ENCODE data around the gene OLFML2A.

OLFML2A gene

DNA sequence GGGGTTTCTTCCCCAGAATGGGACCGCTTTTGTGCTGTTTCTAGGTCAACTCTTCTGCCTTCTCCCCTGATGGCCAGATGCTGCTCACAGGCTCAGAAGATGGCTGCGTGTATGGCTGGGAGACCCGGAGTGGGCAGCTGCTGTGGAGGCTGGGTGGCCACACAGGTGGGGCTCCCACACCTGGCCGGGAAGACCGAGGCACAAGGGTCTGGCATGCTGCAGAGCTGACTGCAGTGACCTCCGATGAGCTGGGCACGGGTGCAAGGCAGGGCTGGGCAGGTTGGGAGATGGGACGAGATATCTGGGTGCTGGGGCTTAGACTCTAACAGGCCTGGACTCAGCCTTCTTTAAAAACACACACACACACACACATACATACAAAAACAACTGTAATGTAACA is 77.2 kb downstream of the OLFML2A start:
- DNase-seq (ENCODE audit: low spot score), result no peak

DNA sequence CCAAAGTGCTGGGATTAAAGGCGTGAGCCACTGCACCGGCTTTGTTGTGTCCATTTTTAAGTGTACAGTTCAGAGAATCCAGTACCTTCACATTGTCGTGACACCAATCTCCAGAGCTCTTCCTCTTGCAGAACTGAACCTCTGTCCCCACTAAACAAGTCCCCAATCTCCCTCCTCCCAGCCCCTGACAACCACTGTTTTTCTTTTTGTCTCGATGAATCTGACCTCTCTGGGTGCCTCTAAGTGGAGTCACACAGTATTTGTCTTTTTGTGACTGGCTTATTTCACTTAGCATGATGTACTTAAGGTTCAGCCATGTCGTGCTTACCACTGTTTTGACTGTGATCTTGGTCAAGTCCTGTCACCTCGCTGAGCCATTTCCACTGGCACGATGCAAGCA is 77.9 kb downstream of the OLFML2A start:
- DNase-seq (ENCODE audit: low spot score), result peak; percentile 33

DNA sequence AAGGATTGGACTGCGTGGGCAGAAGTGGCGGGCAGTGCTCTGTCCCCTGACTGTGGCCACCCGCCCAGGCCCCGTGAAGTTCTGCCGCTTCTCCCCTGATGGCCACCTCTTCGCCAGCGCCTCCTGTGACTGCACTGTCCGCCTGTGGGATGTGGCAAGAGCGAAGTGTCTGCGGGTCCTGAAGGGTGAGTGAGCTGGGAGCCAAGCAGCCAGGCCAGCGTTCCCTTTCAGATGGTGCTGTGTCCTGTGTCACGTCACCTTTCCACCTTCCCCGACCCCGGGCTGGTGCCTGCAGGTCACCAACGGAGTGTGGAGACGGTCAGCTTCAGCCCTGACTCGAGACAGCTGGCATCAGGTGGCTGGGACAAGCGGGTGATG is 78.6 kb downstream of the OLFML2A start:
- no peak for DNase-seq (ENCODE audit: low spot score)

DNA sequence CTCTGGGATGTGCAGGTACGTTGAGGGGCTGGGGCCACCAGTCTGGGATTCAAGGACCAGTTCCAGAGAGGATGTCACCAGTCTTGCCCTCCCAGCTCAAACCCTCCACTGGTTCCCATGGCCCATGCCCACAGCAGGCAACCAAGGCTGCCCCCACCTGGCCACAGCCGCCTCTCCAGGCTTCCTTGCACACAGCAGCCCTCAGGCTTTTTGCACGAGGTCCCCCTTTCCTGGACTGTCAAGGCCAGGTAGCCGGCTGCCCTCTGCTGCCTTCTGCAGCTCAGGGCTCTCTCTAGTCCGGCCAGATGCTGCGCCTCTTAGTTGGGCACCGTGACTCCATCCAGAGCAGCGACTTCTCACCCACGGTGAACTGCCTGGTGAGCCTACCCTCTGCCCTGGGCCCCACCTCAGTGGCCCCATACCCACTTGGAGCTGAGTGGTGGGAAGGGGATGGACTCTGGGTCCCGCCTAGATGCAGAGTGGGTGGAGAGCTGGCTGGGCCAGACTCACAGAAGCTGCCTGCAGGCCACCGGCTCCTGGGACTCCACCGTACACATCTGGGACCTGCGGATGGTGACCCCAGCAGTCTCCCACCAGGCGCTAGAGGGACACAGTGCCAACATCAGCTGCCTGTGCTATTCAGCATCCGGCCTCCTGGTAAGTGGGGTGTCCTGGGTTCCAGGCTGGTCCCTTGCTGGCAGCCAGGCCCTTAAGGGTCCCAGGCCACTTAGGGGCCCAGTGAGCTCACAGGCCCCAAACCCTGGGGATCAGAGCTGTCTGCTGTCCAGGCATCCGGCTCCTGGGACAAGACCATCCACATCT is 79.2 kb downstream of the OLFML2A start:
- peak; percentile 78 for DNase-seq (ENCODE audit: low spot score)

DNA sequence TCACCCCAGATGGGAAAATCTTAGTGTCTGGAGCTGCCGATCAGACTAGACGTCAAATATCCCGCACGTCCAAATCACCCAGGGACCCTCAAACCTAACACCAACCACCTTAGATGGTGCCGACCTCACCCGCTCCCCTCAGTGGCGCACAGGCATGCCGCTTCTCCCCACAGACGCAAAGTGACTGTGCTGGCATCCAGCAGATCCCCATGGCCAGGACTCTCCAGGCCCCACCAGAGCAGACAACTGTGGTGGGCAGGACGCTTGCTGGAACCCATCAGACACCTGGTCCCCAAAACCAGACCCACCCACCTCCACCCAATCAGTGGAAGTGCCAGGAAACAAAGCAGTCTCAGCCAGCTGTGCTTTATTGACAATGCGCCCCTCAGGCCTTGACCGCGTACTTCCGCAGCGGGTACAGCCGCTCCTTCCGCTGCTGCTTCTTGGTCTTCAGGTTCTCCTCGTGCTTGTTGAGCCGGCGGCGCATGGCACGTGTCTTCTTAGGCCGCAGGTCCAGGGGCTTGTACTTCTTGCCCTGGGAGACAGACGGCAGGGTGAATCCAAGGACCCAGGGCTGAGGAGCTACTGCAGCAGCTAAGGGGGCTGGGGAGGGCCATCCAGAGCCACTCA is 80.7 kb downstream of the OLFML2A start:
- no peak for DNase-seq (ENCODE audit: low spot score)

DNA sequence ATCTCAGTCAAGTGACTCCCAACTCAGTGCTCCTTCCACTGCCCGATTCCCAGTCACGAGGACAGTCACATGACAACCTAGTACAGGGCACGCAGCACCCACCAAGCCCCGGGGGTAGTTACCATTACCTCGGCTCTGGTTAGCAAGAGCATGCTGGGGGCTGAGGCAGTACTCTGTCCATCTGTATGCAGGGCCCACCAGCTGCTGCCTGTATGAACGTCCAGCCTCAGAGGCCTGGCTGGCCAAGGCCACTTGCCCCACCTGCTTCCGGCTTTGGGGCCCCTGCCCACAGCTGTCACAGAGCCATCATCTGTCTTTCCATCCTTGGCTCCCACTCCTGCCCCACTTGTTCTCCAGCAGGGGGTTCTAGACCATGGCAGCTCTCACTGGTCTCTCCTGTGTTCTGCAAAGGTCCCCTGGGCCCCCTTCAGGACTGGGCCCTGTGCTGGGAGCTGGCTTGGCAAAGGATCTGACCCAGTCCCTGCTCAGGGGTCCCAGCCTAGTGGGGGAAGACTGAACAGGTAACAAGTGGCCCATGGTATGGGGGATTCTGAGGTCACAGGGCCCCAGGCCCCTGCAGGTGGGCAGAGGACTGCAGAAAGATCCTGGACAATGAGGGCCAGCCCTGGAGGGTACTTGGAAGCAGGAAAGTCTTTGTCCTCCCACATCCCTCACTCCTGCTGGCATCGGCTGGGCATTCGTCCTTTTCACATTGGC is 81.6 kb downstream of the OLFML2A start:
- no peak for DNase-seq (ENCODE audit: low spot score)

DNA sequence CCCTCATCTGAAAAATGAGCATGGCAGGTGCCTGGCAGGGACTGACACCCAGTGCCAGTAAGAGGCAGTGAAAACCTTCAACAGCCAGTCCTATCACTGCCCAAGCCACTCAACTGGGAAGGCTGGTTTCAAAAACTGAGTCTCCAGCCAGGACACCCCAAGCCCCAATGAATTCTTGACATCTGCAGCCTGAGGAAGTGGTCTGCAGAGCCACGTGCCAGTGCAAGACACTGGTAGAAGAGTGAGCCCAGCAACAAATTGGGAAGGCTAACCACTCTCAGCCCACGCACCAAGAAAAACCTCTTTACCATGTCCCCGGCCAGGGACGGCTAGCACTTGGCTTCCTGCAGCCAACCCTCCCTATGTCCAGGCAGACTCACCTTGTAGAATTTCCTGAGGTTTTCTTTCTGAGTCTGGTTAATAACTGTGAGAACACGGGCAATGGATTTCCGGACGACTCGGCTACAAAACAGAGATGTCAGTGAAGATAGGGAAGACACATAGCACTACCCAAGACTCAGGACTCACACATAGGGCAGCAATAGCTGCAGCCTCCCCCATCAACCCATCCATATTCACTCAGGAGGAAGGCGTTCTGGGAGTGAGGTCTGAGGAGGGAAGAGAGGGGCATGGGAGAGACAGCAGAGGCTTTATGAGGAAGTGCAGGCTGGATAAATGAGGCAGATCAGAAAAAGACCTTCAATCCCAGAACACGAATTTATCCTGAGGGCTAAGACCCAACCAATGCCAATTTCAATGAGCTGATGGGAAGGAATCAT is 83.1 kb downstream of the OLFML2A start:
- no peak for DNase-seq (ENCODE audit: low spot score)

DNA sequence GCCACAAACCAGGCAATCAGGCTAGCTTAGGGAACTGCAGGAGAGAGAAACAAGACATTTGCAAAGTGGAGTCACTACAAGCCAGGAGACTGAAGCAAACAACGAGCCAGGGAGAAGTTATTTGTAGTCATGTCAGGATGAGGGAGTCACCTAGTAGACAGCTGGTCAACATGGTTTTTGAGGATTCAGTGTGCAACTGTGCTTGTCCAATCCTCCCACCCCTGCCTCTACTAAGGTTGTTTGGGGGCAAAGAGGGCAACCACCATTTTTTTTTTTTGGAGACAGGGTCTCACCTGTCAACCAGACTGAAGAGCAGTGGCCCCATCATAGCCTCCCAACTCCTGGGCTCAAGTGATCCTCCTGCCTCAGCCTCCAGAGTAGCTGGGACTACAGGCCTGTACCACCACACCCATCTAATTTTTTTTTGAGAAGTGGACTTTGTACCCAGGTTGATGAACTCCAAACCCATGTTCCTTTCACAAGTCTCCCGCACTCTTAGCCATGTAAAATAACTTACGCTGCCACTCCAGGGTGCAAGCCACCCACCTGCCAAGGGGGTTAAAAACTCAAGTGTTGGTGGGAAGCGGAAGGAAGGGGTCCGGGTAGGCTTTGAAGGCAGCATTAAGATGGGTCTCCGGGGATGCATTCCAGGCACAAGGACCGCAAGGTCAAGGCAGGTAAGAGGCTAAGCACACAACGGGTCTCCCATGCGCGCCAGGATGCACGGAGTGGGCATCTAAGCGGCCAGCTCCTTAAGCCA is 83.8 kb downstream of the OLFML2A start:
- no peak for DNase-seq (ENCODE audit: low spot score)

DNA sequence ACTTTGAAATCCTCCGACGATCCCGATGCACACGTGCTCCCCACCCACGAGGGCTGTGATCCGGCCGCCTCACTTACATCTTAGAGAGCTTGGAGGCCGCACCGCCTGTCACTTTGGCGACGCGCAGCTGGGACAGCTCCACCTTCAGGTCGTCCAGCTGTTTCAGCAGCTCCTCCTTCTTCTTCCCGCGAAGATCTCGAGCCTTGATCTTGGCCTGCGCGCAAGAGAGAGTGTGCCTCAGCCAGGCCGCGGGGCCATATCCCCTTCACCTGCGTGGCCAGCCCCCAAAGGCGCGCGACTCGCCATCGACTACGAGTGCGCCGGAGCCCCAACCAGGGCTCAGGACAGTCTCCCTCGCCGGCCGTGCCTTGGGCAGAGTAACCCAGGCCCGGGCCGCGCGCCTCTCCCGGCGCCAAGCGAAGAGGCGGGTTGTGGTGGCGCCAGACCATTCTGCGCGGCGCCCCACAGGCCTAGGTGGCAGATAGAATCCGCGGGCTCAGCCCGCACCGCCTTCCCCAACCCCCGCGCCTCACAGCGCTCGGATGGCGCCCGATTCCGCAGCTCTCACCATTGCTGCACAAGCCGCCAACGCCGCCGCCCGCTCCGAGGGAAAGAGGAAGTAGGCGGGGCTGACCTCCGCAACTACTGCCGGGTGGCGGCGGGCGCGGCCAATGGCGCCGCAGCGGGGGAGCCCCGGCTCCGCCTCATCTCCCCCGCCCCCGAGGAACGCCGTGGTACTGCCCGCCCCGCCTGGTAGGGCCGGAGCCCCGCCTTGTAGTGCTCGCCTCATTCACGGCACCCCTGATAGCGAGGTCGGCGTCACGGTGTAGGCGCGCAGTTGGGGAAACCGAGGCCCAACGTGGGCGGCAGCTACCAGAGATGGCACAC is 84.7 kb downstream of the OLFML2A start, which contains the start of the genes ARPC5L and RPL35:
Gene ARPC5L, plus strand, starts transcription at position 789 of the 888 bp plus-strand sequence. CDS start 7,161 bp downstream, outside the sequence.
Gene RPL35, minus strand, starts transcription at position 616 of the 888 bp plus-strand sequence. Its CDS starts 45 bp downstream, at position 571.
- peak; percentile 95 for DNase-seq (ENCODE audit: low spot score)

DNA sequence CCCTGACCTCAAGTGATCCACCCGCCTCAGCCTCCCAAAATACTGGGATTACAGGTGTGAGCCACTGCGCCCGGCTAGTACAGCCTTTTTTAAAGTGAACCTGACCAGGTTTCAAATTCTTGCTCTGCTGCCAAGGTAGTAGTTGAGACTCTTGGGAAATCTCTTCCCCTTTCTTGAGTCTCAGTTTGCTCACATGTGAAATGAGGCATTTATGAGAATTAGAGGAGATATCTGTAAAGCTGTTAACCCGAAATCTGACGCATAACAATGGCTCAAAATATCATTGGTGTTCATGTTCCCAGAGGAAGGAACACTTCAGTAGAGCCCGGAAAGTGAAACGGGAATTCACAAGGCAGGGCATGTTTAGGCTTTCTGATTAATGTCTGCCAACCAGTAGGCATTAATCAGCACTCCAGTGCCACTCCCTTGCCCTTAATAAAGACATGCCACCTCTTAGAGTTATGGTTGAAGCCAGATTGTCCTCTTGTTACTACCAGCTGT is 86.5 kb downstream of the OLFML2A start:
- no peak for DNase-seq (ENCODE audit: low spot score)

All from cerebellar cortex (tissue), 1 donor.